SK-N-SH (cell line): ENCODE data around the gene HOXD13.

Experiments
- EP300 ChIP-seq, 2 experiments: IDR thresholded peaks; 2 replicates each; pipeline versions ENCODE4 v1.4.0 to v1.6.1; 2012; ENCODE audit warnings: borderline replicate concordance in 1 of 2, low read depth in 1 of 2, low read length in 1 of 2
- GABPA ChIP-seq: IDR thresholded peaks from 2 replicates; pipeline ENCODE4 v1.4.0; 2012; ENCODE audit warnings: low read depth, mild to moderate bottlenecking
- NFIC ChIP-seq: IDR thresholded peaks from 2 replicates; pipeline ENCODE4 v1.4.0; 2012; ENCODE audit warnings: borderline replicate concordance
- POLR2AphosphoS5 ChIP-seq: IDR thresholded peaks from 2 replicates; pipeline ENCODE4 v1.6.1; 2012; ENCODE audit warnings: low read depth, low read length
- RAD21 ChIP-seq: IDR thresholded peaks from 2 replicates; pipeline ENCODE4 v1.6.1; 2012; ENCODE audit warnings: mild to moderate bottlenecking, low read length
- RCOR1 ChIP-seq: fragments of 150-350 bp; IDR thresholded peaks from 2 replicates; pipeline ENCODE4 v1.6.1; 2017; ENCODE audit warnings: antibody characterized with exemption, low read length
- YY1 ChIP-seq: IDR thresholded peaks from 2 replicates; pipeline ENCODE4 v1.4.0; 2012; ENCODE audit warnings: low read depth, mild to moderate bottlenecking
- TF ChIP-seq, protein P1 (sequence below): fragments of 200-600 bp; sonication (generic); IDR thresholded peaks from 2 replicates; pipeline ENCODE4 v1.6.1; 2017; ENCODE audit warnings: antibody characterized with exemption, mild to moderate bottlenecking, moderate library complexity
- TF ChIP-seq, protein P2 (sequence below): fragments of 150-350 bp; IDR thresholded peaks from 2 replicates; pipeline ENCODE4 v1.6.1; 2017; ENCODE audit warnings: antibody characterized with exemption, low read length, low read depth, borderline replicate concordance
- TF ChIP-seq, protein P3 (sequence below): IDR thresholded peaks from 2 replicates; pipeline ENCODE4 v1.6.1; 2012; ENCODE audit warnings: mild to moderate bottlenecking, low read depth, low read length, moderate library complexity
- TF ChIP-seq, protein P4 (sequence below): IDR thresholded peaks from 2 replicates; pipeline ENCODE4 v1.4.0; 2012; ENCODE audit warnings: low read depth, borderline replicate concordance

DNA sequence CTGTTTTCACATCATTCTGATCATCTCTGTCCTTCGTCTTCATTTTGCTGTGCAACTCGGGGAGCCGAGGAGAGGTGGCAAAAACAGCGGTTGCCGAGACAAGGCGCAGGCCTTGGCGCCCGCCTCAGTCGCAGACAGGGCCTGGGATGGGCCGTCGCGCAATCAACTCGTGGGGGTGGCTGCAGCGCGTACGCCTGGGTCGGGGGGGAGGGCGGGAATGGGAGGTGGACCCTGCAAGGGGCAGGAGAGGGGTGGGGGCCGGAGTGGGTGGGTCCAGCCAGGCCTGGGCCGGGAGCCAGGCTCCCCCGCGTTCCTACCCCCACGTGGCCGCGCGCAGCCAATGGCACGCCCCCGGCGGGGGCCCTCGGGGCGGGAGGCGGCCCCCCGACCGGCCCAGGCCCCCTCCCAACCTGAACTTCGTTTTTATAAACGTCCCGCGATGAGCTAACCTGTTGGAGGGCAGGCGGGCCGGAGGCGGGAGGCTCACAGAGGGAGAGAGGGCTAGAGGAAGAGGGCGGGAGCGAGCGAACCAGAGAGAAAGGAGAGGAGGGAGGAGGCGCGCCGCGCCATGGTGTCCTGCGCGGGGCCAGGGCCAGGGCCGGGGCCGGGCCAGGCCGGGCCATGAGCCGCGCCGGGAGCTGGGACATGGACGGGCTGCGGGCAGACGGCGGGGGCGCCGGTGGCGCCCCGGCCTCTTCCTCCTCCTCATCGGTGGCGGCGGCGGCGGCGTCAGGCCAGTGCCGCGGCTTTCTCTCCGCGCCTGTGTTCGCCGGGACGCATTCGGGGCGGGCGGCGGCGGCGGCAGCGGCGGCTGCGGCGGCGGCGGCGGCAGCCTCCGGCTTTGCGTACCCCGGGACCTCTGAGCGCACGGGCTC, at the start of gene HOXD13:
- TF ChIP-seq, protein P1, sequence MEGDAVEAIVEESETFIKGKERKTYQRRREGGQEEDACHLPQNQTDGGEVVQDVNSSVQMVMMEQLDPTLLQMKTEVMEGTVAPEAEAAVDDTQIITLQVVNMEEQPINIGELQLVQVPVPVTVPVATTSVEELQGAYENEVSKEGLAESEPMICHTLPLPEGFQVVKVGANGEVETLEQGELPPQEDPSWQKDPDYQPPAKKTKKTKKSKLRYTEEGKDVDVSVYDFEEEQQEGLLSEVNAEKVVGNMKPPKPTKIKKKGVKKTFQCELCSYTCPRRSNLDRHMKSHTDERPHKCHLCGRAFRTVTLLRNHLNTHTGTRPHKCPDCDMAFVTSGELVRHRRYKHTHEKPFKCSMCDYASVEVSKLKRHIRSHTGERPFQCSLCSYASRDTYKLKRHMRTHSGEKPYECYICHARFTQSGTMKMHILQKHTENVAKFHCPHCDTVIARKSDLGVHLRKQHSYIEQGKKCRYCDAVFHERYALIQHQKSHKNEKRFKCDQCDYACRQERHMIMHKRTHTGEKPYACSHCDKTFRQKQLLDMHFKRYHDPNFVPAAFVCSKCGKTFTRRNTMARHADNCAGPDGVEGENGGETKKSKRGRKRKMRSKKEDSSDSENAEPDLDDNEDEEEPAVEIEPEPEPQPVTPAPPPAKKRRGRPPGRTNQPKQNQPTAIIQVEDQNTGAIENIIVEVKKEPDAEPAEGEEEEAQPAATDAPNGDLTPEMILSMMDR = no peak
- TF ChIP-seq RCOR1 = no peak
- TF ChIP-seq EP300 (IDR thresholded peaks at IDR 0.05; ENCODE audit: borderline replicate concordance in 1 of 2, low read depth in 1 of 2, low read length in 1 of 2) = no peak
- TF ChIP-seq, protein P2, sequence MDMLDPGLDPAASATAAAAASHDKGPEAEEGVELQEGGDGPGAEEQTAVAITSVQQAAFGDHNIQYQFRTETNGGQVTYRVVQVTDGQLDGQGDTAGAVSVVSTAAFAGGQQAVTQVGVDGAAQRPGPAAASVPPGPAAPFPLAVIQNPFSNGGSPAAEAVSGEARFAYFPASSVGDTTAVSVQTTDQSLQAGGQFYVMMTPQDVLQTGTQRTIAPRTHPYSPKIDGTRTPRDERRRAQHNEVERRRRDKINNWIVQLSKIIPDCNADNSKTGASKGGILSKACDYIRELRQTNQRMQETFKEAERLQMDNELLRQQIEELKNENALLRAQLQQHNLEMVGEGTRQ = no peak
- TF ChIP-seq NFIC = no peak
- TF ChIP-seq POLR2AphosphoS5 = no peak
- TF ChIP-seq, protein P3, sequence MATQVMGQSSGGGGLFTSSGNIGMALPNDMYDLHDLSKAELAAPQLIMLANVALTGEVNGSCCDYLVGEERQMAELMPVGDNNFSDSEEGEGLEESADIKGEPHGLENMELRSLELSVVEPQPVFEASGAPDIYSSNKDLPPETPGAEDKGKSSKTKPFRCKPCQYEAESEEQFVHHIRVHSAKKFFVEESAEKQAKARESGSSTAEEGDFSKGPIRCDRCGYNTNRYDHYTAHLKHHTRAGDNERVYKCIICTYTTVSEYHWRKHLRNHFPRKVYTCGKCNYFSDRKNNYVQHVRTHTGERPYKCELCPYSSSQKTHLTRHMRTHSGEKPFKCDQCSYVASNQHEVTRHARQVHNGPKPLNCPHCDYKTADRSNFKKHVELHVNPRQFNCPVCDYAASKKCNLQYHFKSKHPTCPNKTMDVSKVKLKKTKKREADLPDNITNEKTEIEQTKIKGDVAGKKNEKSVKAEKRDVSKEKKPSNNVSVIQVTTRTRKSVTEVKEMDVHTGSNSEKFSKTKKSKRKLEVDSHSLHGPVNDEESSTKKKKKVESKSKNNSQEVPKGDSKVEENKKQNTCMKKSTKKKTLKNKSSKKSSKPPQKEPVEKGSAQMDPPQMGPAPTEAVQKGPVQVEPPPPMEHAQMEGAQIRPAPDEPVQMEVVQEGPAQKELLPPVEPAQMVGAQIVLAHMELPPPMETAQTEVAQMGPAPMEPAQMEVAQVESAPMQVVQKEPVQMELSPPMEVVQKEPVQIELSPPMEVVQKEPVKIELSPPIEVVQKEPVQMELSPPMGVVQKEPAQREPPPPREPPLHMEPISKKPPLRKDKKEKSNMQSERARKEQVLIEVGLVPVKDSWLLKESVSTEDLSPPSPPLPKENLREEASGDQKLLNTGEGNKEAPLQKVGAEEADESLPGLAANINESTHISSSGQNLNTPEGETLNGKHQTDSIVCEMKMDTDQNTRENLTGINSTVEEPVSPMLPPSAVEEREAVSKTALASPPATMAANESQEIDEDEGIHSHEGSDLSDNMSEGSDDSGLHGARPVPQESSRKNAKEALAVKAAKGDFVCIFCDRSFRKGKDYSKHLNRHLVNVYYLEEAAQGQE = no peak
- no peak for TF ChIP-seq RAD21
- no peak for TF ChIP-seq GABPA
- TF ChIP-seq, protein P4, sequence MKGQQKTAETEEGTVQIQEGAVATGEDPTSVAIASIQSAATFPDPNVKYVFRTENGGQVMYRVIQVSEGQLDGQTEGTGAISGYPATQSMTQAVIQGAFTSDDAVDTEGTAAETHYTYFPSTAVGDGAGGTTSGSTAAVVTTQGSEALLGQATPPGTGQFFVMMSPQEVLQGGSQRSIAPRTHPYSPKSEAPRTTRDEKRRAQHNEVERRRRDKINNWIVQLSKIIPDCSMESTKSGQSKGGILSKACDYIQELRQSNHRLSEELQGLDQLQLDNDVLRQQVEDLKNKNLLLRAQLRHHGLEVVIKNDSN = no peak; the same call in 1 of the 2 replicates
- no peak for TF ChIP-seq YY1
